ENCODE measurements around the gene CACNB1.

DNA sequence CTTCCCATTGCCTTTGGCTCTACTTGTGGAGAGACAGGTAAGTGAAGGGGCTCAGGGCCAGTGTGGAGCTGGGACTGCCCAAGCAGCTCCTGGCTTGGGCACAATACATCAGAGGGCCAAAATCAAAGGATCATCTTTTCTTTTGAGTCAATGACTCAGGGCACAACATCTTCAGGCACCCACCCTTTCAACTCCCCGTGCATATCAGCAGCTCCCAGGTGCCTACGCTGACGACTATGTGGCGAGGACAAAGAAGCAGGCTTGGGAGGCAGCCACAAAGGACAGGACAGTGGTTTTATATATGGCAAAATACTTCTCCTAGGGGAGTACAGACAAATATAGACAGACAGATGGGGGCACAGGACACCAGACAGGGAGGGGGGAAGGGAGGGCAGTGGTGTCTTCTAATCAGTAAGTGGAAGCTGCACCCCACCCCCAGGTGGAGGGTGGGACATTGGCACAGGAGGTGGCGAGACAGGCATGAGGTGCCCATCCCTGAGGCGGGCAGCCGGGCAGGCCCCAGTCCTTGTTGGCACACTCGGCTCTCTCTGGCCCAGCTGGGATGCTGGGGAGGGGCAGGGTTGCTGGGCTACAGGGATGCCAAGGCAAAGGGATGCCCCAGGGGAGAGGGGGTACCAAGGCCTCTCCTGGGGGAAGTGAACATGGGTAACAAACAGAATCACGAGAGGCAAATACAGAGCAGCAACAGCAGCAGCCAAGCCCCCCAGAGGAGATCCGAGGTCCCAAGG is 23.8 kb downstream of the CACNB1 start:
- TF ChIP-seq, protein P1, sequence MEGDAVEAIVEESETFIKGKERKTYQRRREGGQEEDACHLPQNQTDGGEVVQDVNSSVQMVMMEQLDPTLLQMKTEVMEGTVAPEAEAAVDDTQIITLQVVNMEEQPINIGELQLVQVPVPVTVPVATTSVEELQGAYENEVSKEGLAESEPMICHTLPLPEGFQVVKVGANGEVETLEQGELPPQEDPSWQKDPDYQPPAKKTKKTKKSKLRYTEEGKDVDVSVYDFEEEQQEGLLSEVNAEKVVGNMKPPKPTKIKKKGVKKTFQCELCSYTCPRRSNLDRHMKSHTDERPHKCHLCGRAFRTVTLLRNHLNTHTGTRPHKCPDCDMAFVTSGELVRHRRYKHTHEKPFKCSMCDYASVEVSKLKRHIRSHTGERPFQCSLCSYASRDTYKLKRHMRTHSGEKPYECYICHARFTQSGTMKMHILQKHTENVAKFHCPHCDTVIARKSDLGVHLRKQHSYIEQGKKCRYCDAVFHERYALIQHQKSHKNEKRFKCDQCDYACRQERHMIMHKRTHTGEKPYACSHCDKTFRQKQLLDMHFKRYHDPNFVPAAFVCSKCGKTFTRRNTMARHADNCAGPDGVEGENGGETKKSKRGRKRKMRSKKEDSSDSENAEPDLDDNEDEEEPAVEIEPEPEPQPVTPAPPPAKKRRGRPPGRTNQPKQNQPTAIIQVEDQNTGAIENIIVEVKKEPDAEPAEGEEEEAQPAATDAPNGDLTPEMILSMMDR (IDR thresholded peaks at IDR 0.05; ENCODE audit: poor library complexity, severe bottlenecking), result no peak
- TF ChIP-seq, protein P2, sequence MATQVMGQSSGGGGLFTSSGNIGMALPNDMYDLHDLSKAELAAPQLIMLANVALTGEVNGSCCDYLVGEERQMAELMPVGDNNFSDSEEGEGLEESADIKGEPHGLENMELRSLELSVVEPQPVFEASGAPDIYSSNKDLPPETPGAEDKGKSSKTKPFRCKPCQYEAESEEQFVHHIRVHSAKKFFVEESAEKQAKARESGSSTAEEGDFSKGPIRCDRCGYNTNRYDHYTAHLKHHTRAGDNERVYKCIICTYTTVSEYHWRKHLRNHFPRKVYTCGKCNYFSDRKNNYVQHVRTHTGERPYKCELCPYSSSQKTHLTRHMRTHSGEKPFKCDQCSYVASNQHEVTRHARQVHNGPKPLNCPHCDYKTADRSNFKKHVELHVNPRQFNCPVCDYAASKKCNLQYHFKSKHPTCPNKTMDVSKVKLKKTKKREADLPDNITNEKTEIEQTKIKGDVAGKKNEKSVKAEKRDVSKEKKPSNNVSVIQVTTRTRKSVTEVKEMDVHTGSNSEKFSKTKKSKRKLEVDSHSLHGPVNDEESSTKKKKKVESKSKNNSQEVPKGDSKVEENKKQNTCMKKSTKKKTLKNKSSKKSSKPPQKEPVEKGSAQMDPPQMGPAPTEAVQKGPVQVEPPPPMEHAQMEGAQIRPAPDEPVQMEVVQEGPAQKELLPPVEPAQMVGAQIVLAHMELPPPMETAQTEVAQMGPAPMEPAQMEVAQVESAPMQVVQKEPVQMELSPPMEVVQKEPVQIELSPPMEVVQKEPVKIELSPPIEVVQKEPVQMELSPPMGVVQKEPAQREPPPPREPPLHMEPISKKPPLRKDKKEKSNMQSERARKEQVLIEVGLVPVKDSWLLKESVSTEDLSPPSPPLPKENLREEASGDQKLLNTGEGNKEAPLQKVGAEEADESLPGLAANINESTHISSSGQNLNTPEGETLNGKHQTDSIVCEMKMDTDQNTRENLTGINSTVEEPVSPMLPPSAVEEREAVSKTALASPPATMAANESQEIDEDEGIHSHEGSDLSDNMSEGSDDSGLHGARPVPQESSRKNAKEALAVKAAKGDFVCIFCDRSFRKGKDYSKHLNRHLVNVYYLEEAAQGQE (IDR thresholded peaks at IDR 0.05; ENCODE audit: borderline replicate concordance), result no peak
- no peak for TF ChIP-seq EP300 (conservative IDR thresholded peaks at IDR 0.05; ENCODE audit: poor library complexity, severe bottlenecking)
